ENCODE results near the gene DDA1. TPM values are rescaled to one million over a fixed set of nuclear protein-coding genes. Genes with fewer than 3 reads are reported as not detected.
A peak's percentile ranks its signal among the peaks of the same experiment; 100 is the strongest.

DDA1 gene
- total RNA-seq, 1 experiment from 2014 or later, result 42.8 TPM

- POLR2A ChIA-PET, result interaction anchor here (0.5 to 1.4 kb wide), 6 partner anchors 11 to 88 kb away, joined by 3 to 5 read pairs (median 4); partner anchors contain the start of genes DDA1 and MRPL34
- Mint-ChIP-seq H3K27me3 (ENCODE audit: low read depth) (peaks cover 5% of the 10 kb centered on the region), H3K27ac (no peak overlapping the region), H3K9me3 (peaks cover 5% of the 10 kb centered on the region), H3K4me3 (peak overlapping the region; percentile 84), H3K36me3 (peaks cover 11% of the 10 kb centered on the region), H3K4me1 (peaks cover 21% of the 10 kb centered on the region)
- CTCF ChIA-PET, result interaction anchor here (0.6 to 3.5 kb wide), 28 partner anchors 9 to 278 kb away, joined by 3 to 35 read pairs (median 4); partner anchors contain the start of genes ANKLE1, DDA1, MRPL34 and MVB12A
- DNase-seq (ENCODE audit: low spot score), result peak; percentile 58
- ATAC-seq, result no peak
- TF ChIP-seq OVOL2 (CRISPR knock-in tag; IDR thresholded peaks at IDR 0.05; ENCODE audit: borderline replicate concordance) (no peak), GTF2I (CRISPR knock-in tag; conservative IDR thresholded peaks at IDR 0.05) (no peak), SP1 (CRISPR knock-in tag; conservative IDR thresholded peaks at IDR 0.05) (peak; percentile 36; the same call in 1 of the 2 replicates), ERG (CRISPR knock-in tag; IDR thresholded peaks at IDR 0.05) (no peak), TEAD4 (CRISPR knock-in tag; IDR thresholded peaks at IDR 0.05) (no peak), AFF4 (CRISPR knock-in tag; IDR thresholded peaks at IDR 0.05; ENCODE audit: borderline replicate concordance) (no peak), ZNF281 (CRISPR knock-in tag; IDR thresholded peaks at IDR 0.05) (peak; percentile 74; the same call in 1 of the 2 replicates), HMGA2 (CRISPR knock-in tag; IDR thresholded peaks at IDR 0.05) (no peak), SOX15 (CRISPR knock-in tag; IDR thresholded peaks at IDR 0.05) (no peak), ZNF425 (CRISPR knock-in tag; conservative IDR thresholded peaks at IDR 0.05) (no peak), EMX1 (CRISPR knock-in tag; IDR thresholded peaks at IDR 0.05) (no peak), ZBTB21 (CRISPR knock-in tag; IDR thresholded peaks at IDR 0.05; ENCODE audit: borderline replicate concordance) (no peak; the same call in 1 of the 2 replicates), RELA (CRISPR knock-in tag; IDR thresholded peaks at IDR 0.05; ENCODE audit: borderline replicate concordance) (no peak), SMAD3 (CRISPR knock-in tag; IDR thresholded peaks at IDR 0.05; ENCODE audit: borderline replicate concordance) (0 out of 2 replicates have a peak, but pooled peaks have one; percentile 28), USF2 (CRISPR knock-in tag; IDR thresholded peaks at IDR 0.05) (no peak), TP53 (CRISPR knock-in tag; IDR thresholded peaks at IDR 0.05) (peak; percentile 87; the same call in 1 of the 2 replicates), GRHL2 (CRISPR knock-in tag; IDR thresholded peaks at IDR 0.05; ENCODE audit: insufficient replicate concordance, severe bottlenecking) (no peak)
- TF ChIP-seq, protein P1, sequence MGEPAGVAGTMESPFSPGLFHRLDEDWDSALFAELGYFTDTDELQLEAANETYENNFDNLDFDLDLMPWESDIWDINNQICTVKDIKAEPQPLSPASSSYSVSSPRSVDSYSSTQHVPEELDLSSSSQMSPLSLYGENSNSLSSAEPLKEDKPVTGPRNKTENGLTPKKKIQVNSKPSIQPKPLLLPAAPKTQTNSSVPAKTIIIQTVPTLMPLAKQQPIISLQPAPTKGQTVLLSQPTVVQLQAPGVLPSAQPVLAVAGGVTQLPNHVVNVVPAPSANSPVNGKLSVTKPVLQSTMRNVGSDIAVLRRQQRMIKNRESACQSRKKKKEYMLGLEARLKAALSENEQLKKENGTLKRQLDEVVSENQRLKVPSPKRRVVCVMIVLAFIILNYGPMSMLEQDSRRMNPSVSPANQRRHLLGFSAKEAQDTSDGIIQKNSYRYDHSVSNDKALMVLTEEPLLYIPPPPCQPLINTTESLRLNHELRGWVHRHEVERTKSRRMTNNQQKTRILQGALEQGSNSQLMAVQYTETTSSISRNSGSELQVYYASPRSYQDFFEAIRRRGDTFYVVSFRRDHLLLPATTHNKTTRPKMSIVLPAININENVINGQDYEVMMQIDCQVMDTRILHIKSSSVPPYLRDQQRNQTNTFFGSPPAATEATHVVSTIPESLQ (CRISPR knock-in tag; IDR thresholded peaks at IDR 0.05), result no peak
- TF ChIP-seq, protein P2, sequence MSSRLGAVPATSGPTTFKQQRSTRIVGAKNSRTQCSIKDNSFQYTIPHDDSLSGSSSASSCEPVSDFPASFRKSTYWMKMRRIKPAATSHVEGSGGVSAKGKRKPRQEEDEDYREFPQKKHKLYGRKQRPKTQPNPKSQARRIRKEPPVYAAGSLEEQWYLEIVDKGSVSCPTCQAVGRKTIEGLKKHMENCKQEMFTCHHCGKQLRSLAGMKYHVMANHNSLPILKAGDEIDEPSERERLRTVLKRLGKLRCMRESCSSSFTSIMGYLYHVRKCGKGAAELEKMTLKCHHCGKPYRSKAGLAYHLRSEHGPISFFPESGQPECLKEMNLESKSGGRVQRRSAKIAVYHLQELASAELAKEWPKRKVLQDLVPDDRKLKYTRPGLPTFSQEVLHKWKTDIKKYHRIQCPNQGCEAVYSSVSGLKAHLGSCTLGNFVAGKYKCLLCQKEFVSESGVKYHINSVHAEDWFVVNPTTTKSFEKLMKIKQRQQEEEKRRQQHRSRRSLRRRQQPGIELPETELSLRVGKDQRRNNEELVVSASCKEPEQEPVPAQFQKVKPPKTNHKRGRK (CRISPR knock-in tag; IDR thresholded peaks at IDR 0.05; ENCODE audit: borderline replicate concordance), result no peak
- TF ChIP-seq, protein P3, sequence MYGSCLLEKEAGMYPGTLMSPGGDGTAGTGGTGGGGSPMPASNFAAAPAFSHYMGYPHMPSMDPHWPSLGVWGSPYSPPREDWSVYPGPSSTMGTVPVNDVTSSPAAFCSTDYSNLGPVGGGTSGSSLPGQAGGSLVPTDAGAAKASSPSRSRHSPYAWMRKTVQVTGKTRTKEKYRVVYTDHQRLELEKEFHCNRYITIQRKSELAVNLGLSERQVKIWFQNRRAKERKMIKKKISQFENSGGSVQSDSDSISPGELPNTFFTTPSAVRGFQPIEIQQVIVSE (CRISPR knock-in tag; IDR thresholded peaks at IDR 0.05; ENCODE audit: borderline replicate concordance), result no peak
Measured at GRCh38 chr19:17328517-17329365, 19.4 kb downstream of the DDA1 start.
